AG04449 (cell line): ENCODE data around the gene CTNNA2.

ENCODE experiments used
- CTCF ChIA-PET: fragments of 350-600 bp; formaldehyde crosslinking; extraction: SDS; loops from one replicate; lab custom pipeline; 2021; ENCODE audit warnings: antibody characterized with exemption; lab: Yijun Ruan, JAX
- POLR2A ChIA-PET: fragments of 400-600, 350-600 bp; formaldehyde crosslinking; extraction: SDS; loops from one replicate; lab custom pipeline; 2020; ENCODE audit warnings: antibody characterized with exemption, inconsistent platforms; lab: Yijun Ruan, JAX
- DNase-seq: peaks from one replicate; pipeline ENCODE4 v3.0.0-alpha.2; 2010; ENCODE audit warnings: low read depth, low spot score
- H3K4me3 ChIP-seq: 2 replicates; pipeline ENCODE4 v1.5.1; 2011; ENCODE audit warnings: low read depth, mild to moderate bottlenecking, control low read depth, low read length
- TF ChIP-seq, protein P1 (sequence below): IDR thresholded peaks from one replicate; pipeline ENCODE4 v1.5.1; 2011; ENCODE audit warnings: mild to moderate bottlenecking, moderate library complexity, low read length, control low read depth, inconsistent platforms; ENCODE audit not compliant: insufficient read depth; ENCODE audit errors: missing control alignments

The CTNNA2 gene

DNA sequence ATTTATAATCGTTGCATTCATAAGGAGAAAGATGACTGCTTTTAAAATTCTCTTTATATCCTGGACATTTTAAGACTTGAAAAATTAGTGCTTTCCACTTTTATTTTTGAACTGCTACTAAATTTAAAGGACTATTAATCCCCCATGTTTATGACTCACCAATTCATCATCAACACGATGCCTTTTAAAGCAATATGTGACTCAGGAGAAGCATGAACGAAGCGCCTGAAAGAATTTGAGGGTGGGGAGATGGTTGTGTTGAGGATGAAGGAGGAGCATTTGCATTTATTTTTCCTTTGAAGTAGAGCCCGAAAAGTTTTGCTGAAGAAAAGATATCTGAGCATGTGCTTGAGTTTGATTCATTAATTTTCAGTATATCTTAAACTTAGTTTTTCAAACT is 983.9 kb downstream of the CTNNA2 start:
- peak; percentile 34 for DNase-seq
- ChIA-PET POLR2A (no interaction called here), CTCF (interaction anchor here (0.9 to 8.9 kb wide), 7 partner anchors 23 to 426 kb away, joined by 3 to 240 read pairs (median 3); no protein-coding TSS in a partner anchor)
- TF ChIP-seq, protein P1, sequence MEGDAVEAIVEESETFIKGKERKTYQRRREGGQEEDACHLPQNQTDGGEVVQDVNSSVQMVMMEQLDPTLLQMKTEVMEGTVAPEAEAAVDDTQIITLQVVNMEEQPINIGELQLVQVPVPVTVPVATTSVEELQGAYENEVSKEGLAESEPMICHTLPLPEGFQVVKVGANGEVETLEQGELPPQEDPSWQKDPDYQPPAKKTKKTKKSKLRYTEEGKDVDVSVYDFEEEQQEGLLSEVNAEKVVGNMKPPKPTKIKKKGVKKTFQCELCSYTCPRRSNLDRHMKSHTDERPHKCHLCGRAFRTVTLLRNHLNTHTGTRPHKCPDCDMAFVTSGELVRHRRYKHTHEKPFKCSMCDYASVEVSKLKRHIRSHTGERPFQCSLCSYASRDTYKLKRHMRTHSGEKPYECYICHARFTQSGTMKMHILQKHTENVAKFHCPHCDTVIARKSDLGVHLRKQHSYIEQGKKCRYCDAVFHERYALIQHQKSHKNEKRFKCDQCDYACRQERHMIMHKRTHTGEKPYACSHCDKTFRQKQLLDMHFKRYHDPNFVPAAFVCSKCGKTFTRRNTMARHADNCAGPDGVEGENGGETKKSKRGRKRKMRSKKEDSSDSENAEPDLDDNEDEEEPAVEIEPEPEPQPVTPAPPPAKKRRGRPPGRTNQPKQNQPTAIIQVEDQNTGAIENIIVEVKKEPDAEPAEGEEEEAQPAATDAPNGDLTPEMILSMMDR: no peak
- no peak overlapping the region for H3K4me3 ChIP-seq

DNA sequence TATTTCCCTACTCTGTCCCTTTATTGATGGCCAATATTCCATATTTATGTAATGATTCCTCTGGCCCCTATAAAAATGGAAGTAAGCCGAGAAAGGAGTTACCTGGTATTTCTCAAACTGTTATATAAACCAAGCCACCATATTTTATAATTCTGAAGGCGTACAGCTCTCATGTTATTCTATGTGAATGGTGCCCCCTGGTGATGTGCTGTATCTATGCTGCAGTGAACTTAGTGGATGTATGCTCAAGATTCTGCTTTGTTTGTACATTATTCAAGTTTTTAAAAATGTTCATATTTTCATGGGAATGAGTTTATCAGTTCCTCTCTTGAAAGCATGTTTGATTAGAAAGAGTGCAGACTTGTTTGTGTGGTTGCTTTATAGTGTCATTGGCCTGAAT is 986.2 kb downstream of the CTNNA2 start:
- ChIA-PET POLR2A (no interaction called here), CTCF (interaction anchor here (0.7 to 8.9 kb wide), 29 partner anchors 9 to 562 kb away, joined by 3 to 240 read pairs (median 4); no protein-coding TSS in a partner anchor)
- no peak overlapping the region for H3K4me3 ChIP-seq
- DNase-seq: no peak
- TF ChIP-seq, protein P1: peak; percentile 63

DNA sequence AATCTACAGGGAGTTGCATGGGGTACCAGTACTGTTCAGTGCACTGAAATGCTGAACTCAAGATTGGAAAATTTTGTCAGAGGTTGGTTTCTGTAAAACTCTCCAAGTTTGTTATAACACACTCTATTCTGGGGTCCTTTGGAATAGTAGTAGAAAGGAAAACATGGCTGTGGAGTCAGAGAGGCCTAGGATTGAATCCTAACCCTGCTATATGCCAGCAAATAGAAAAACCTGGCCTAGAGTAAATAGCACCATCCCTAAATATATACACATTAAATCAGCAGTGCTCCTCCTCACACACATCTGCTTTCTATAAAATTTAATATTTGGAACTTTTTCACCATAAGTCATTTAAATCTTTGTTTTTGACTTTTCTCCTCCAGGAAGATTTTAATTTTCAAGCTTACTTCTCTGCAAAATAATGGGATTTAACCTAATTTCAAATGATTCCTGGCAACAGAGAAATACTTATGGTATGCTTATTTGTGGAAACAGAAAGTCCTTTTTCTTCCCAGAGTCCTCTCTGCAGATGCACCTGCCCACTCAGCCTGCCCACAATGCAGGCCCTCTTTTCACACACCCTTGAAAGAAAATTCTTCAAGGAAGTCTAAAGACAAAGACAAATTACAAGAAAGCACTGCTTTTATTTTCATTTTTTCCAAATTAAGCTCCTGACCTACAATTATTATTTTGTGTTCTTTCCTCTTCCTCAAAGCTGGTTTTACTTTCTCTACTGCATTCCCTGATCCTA is 989.2 kb downstream of the CTNNA2 start:
- POLR2A ChIA-PET: no interaction called here
- CTCF ChIA-PET: interaction anchor here (1.3 to 8.9 kb wide), 2 partner anchors 172 to 177 kb away, joined by 3 to 240 read pairs; no protein-coding TSS in a partner anchor
- TF ChIP-seq, protein P1: no peak
- no peak for DNase-seq
- H3K4me3 ChIP-seq: no peak overlapping the region

DNA sequence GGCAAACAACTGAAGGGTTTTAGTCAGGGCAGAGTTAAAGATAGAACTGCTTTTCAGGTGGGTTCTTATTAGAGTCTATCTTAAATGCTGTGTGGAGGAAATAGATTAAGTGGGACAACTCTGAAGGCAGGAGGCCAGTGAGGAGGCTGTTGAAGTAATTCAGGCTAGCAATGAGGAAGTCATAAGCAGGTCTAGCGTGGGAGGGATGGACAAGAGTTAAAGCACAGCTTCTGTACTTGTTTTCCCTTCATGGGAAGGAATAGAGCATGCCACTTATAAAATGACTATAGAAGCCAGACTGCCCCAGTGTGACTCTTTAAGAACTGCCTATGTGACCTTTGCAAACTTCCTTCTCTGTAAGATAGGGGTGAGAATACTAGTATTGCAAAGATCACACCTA is 993.7 kb downstream of the CTNNA2 start:
- ChIA-PET CTCF (no interaction called here), POLR2A (no interaction called here)
- TF ChIP-seq, protein P1: no peak
- no peak overlapping the region for H3K4me3 ChIP-seq
- DNase-seq: no peak

DNA sequence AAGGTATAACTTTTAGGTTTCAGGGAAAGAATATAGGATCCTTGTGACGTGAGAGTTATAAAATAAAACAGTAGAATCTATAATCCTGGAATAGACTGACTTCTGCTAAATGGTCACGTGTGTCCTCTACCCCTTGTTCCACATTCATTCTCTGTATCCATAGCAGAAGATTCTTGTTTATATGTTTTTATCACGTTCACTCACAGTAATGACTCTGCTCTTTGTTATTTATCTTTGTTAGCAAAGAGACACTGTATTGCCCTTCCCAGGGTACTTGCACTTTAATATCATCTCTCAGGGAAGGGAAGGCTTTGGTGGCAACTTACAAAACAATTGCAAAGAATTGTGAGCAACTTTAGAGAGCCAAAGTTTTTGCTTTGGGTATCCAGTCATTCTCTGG is 997.9 kb downstream of the CTNNA2 start:
- no peak for DNase-seq
- ChIA-PET POLR2A (no interaction called here), CTCF (interaction anchor here (1.4 kb wide), 1 partner anchor 12 kb away, joined by 7 read pairs; no protein-coding TSS in a partner anchor)
- TF ChIP-seq, protein P1: no peak
- H3K4me3 ChIP-seq: no peak overlapping the region

DNA sequence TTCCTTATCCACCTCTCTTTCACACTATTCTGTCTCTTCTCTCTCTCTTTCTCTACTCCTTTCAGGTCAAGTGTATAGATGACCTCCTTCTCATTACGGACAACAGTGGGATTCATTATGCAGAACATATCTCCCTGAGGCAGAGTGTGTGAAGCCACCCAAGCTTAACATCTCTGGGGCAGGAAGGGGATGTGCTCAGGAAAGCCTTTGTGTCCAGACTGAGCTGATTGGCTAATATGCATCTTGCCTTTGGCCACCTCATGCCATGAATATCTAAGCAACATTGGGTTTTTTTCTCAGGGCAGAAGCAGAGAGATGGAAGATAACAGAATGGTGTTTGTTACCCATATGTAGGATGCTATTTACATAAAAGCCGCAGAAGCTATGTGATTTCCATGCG is 1003.1 kb downstream of the CTNNA2 start:
- no peak overlapping the region for H3K4me3 ChIP-seq
- TF ChIP-seq, protein P1: no peak
- ChIA-PET POLR2A (no interaction called here), CTCF (interaction anchor here (0.8 kb wide), 1 partner anchor 16 kb away, joined by 3 read pairs; no protein-coding TSS in a partner anchor)
- no peak for DNase-seq
